IMR-90 (cell line): ENCODE measurements around the gene APC2. TPM values are rescaled to one million over a fixed set of nuclear protein-coding genes. Genes with fewer than 3 reads are reported as not detected.

Experiments
- ATAC-seq: fragments of 200-7000 bp; cut with Tn5 transposase; 2 replicates; pipeline ENCODE4 v1.9.1; 2020; ENCODE audit warnings: low read depth, mild to moderate bottlenecking, moderate library complexity
- BruUV-seq: library from RNA; stranded (reverse); fragments of 400-500 nt; replicated peaks from 2 replicates; lab custom pipeline; 2021; lab: Mats Ljungman, UMichigan
- CTCF ChIA-PET: fragments of 300-600 bp; formaldehyde crosslinking; extraction: SDS; loops from one replicate; lab custom pipeline; 2021; ENCODE audit warnings: antibody characterized with exemption; lab: Yijun Ruan, JAX
- POLR2A ChIA-PET: fragments of 300-600 bp; sonication (Branson Sonifier 250); formaldehyde crosslinking; loops from one replicate; lab custom pipeline; 2022; ENCODE audit warnings: antibody characterized with exemption; ENCODE audit not compliant: unreplicated experiment; lab: Charles Lee
- DNase-seq: peaks from one replicate; pipeline ENCODE4 v3.0.0; 2013
- H2AFZ ChIP-seq: replicated peaks from 2 replicates; pipeline ENCODE3; 2013; ENCODE audit warnings: low read length, mild to moderate bottlenecking; ENCODE audit not compliant: poor library complexity
- H2AK5ac ChIP-seq: 2 replicates; pipeline ENCODE4 v1.6.1; 2013; ENCODE audit warnings: low read depth, low read length, inconsistent platforms
- H2AK9ac ChIP-seq: replicated peaks from 2 replicates; pipeline ENCODE3; 2013; ENCODE audit warnings: mild to moderate bottlenecking, low read depth, low read length, moderate library complexity; ENCODE audit not compliant: poor library complexity
- H2BK120ac ChIP-seq: 2 replicates; pipeline ENCODE4 v1.6.1; 2013; ENCODE audit warnings: low read depth, low read length, inconsistent platforms
- H2BK15ac ChIP-seq: 3 replicates; pipeline ENCODE4 v1.6.1; 2013; ENCODE audit warnings: low read depth, low read length, inconsistent platforms
- H2BK20ac ChIP-seq: 2 replicates; pipeline ENCODE4 v1.6.1; 2013; ENCODE audit warnings: low read depth, mild to moderate bottlenecking, inconsistent platforms, low read length, moderate library complexity
- H2BK5ac ChIP-seq: 2 replicates; pipeline ENCODE4 v1.6.1; 2013; ENCODE audit warnings: mild to moderate bottlenecking, low read depth, low read length, inconsistent platforms; ENCODE audit not compliant: poor library complexity, severe bottlenecking
- H3K14ac ChIP-seq: replicated peaks from 2 replicates; pipeline ENCODE4 v1.6.1; 2013; ENCODE audit warnings: low read depth, low read length, inconsistent platforms
- H3K18ac ChIP-seq: 2 replicates; pipeline ENCODE4 v1.6.1; 2013; ENCODE audit warnings: low read depth, low read length, control low read depth
- H3K23ac ChIP-seq: 2 replicates; pipeline ENCODE4 v1.6.1; 2013; ENCODE audit warnings: low read depth, low read length, inconsistent platforms
- H3K27ac ChIP-seq: 2 replicates; pipeline ENCODE4 v1.5.1; 2013; ENCODE audit warnings: mild to moderate bottlenecking, control low read depth, low read length; ENCODE audit not compliant: insufficient read depth
- H3K27me3 ChIP-seq: 2 replicates; pipeline ENCODE4 v1.6.1; 2013; ENCODE audit warnings: low read length; ENCODE audit not compliant: control insufficient read depth, insufficient read depth
- H3K36me3 ChIP-seq: 2 replicates; pipeline ENCODE4 v1.6.1; 2013; ENCODE audit warnings: low read length, mixed read lengths; ENCODE audit not compliant: control insufficient read depth, insufficient read depth
- H3K4ac ChIP-seq: 2 replicates; pipeline ENCODE4 v1.6.1; 2013; ENCODE audit warnings: low read depth, low read length, inconsistent platforms
- H3K4me1 ChIP-seq: 2 replicates; pipeline ENCODE4 v1.6.1; 2013; ENCODE audit warnings: low read length, mixed read lengths; ENCODE audit not compliant: control insufficient read depth, insufficient read depth
- H3K4me2 ChIP-seq: 2 replicates; pipeline ENCODE4 v1.6.1; 2013; ENCODE audit warnings: low read depth, mild to moderate bottlenecking, control low read depth, low read length, moderate library complexity
- H3K4me3 ChIP-seq: 2 replicates; pipeline ENCODE4 v1.5.1; 2013; ENCODE audit warnings: low read depth, mild to moderate bottlenecking, control low read depth, low read length, moderate library complexity; ENCODE audit not compliant: insufficient read depth
- H3K56ac ChIP-seq: 2 replicates; pipeline ENCODE4 v1.6.1; 2013; ENCODE audit warnings: low read length, inconsistent platforms; ENCODE audit not compliant: insufficient read depth; ENCODE audit errors: extremely low read depth
- H3K79me1 ChIP-seq, 2 experiments: 2 replicates each; pipeline ENCODE4 v1.6.1; 2013; ENCODE audit warnings: low read length in 2 of 2, inconsistent platforms in 1 of 2, low read depth in 1 of 2
- H3K9ac ChIP-seq: 2 replicates; pipeline ENCODE4 v1.6.1; 2013; ENCODE audit warnings: low read depth, low read length, control low read depth
- H3K9me1 ChIP-seq: 2 replicates; pipeline ENCODE4 v1.6.1; 2013; ENCODE audit warnings: low read length, inconsistent platforms; ENCODE audit not compliant: insufficient read depth
- H3K9me3 ChIP-seq: 2 replicates; pipeline ENCODE4 v1.6.1; 2013; ENCODE audit warnings: low read length; ENCODE audit not compliant: control insufficient read depth, insufficient read depth
- H4K20me1 ChIP-seq: 2 replicates; pipeline ENCODE4 v1.6.1; 2013; ENCODE audit warnings: low read length, inconsistent platforms; ENCODE audit not compliant: insufficient read depth
- H4K5ac ChIP-seq: 2 replicates; pipeline ENCODE4 v1.6.1; 2013; ENCODE audit warnings: mild to moderate bottlenecking, low read depth, low read length, control low read depth
- H4K8ac ChIP-seq, 2 experiments: 2 replicates each; pipeline ENCODE4 v1.6.1; 2013; ENCODE audit warnings: low read depth in 2 of 2, low read length in 2 of 2, control low read depth in 1 of 2, inconsistent platforms in 1 of 2
- H4K91ac ChIP-seq: 2 replicates; pipeline ENCODE4 v1.6.1; 2013; ENCODE audit warnings: low read depth, low read length, inconsistent platforms; ENCODE audit not compliant: insufficient read depth
- BHLHE40 ChIP-seq: fragments of 150-350 bp; IDR thresholded peaks from 2 replicates; pipeline ENCODE4 v1.6.1; 2016; ENCODE audit warnings: mild to moderate bottlenecking, low read depth, low read length
- CHD1 ChIP-seq: IDR thresholded peaks from 2 replicates; pipeline ENCODE4 v1.6.1; 2012; ENCODE audit warnings: low read depth, low read length, improper control_type of control experiment
- FOS ChIP-seq: fragments of 150-350 bp; IDR thresholded peaks from 2 replicates; pipeline ENCODE4 v1.6.1; 2016; ENCODE audit warnings: low read depth, low read length
- MAFK ChIP-seq: IDR thresholded peaks from 2 replicates; pipeline ENCODE4 v1.6.1; 2012; ENCODE audit warnings: low read depth, low read length, improper control_type of control experiment
- MAZ ChIP-seq: IDR thresholded peaks from 2 replicates; pipeline ENCODE4 v1.6.1; 2012; ENCODE audit warnings: low read depth, mild to moderate bottlenecking, low read length, improper control_type of control experiment, moderate library complexity, borderline replicate concordance
- MXI1 ChIP-seq: IDR thresholded peaks from 2 replicates; pipeline ENCODE4 v1.6.1; 2012; ENCODE audit warnings: low read depth, mild to moderate bottlenecking, low read length, moderate library complexity, borderline replicate concordance
- RAD21 ChIP-seq: IDR thresholded peaks from 2 replicates; pipeline ENCODE4 v1.6.1; 2012; ENCODE audit warnings: low read length, improper control_type of control experiment
- RCOR1 ChIP-seq: IDR thresholded peaks from 2 replicates; pipeline ENCODE4 v1.6.1; 2012; ENCODE audit warnings: mild to moderate bottlenecking, low read length, improper control_type of control experiment; ENCODE audit not compliant: insufficient replicate concordance
- WGBS, 2 experiments: methylation state at CpG; one replicate each; pipeline versions ENCODE4 v1.1.5 to v1.1.7; 2013; ENCODE audit warnings: missing lambda C conversion rate in 2 of 2; ENCODE audit not compliant: insufficient read length in 1 of 2; ENCODE audit errors: extremely low coverage in 2 of 2; 5-methylcytosine and 5-hydroxymethylcytosine counted together
- dilution Hi-C: fragments of 300-500 bp; cut with HindIII; formaldehyde crosslinking; loops from one replicate; pipeline ENCODE4 v1.14.3; 2018; ENCODE audit warnings: low sequenced_read_pairs; ENCODE audit not compliant: unreplicated experiment
- in situ Hi-C: fragments of 300-500 bp; cut with MboI; formaldehyde crosslinking; loops from 3 replicates; pipeline ENCODE4 v1.14.3; 2019; ENCODE audit warnings: low sequenced_read_pairs, inconsistent platforms, mixed read lengths
- intact Hi-C: fragments of 100-400 bp; cut with micrococcal nuclease; formaldehyde crosslinking; loops from 2 replicates; pipeline ENCODE4 v1.10.0; 2022
- polyA plus RNA-seq, 3 experiments: library from polyadenylated mRNA; depleted of rRNA; stranded (reverse); fragments of >200 nt; gene quantifications; 2 replicates each; pipeline ENCODE4 v1.2.3, GENCODE V29; 2012; ENCODE audit warnings: low replicate concordance in 1 of 3
- total RNA-seq: library from RNA; depleted of rRNA; stranded (reverse); fragments of >200 nt; gene quantifications from 2 replicates; pipeline ENCODE4 v1.2.3, GENCODE V29; 2012
- TF ChIP-seq, protein P1 (sequence below): fragments of 150-350 bp; IDR thresholded peaks from 2 replicates; pipeline ENCODE4 v1.6.1; 2016; ENCODE audit warnings: low read depth, mild to moderate bottlenecking, low read length, moderate library complexity, borderline replicate concordance

Gene APC2
- total and polyA plus RNA-seq, 2 of the 4 experiments (the other 2 are of a cell fraction) = 0.36 to 0.41 TPM

DNA sequence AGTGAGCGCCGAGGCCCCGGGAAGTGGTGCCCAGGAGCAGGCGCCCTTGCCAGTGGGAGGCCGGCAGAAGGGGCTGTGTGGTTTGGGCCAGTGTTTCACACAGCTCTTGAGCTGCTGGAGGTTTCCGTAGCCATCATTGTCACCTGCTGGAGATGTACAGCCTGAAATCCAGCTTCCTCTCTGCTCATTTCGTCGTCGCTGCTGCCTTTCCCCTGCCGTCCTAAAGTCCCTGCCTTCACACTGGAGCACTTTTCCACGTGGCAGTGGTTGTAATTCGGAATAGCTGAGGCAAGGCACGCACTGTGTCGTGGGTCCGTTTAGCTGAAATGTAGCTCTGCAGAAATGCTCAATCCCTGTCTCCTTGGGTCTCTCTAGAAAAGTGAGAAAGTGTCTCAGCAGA is 29.3 kb upstream of the APC2 start:
- Histone ChIP-seq H2AK5ac (no peak overlapping the region), H3K36me3 (peaks cover 68% of the 10 kb centered on the region), H4K91ac (no peak overlapping the region), H3K23ac (no peak overlapping the region), H4K5ac (no peak overlapping the region), H4K8ac (no peak overlapping the region), H3K27me3 (no peaks in the 10 kb centered on the region), H2BK120ac (no peak overlapping the region), H3K27ac (no peak overlapping the region), H3K9ac (no peak overlapping the region), H4K20me1 (peaks cover 87% of the 10 kb centered on the region), H3K4ac (no peak overlapping the region), H2AFZ (no peak overlapping the region), H3K18ac (no peak overlapping the region), H3K9me3 (no peaks in the 10 kb centered on the region), H3K56ac (no peak overlapping the region), H3K4me3 (no peak overlapping the region), H3K79me1 (peaks cover 22 to 80% of the 10 kb centered on the region in 2 experiments), H2AK9ac (no peak overlapping the region), H3K9me1 (peaks cover 20% of the 10 kb centered on the region), H3K14ac (no peak overlapping the region), H2BK20ac (no peak overlapping the region), H2BK5ac (no peak overlapping the region), H3K4me1 (peaks cover 14% of the 10 kb centered on the region), H3K4me2 (no peak overlapping the region), H2BK15ac (no peak overlapping the region)
- ChIA-PET POLR2A (no interaction called here), CTCF (no interaction called here)
- no peak for TF ChIP-seq MAZ
- TF ChIP-seq MXI1 = no peak
- no peak for TF ChIP-seq FOS
- no peak for TF ChIP-seq BHLHE40
- TF ChIP-seq CHD1 = no peak
- TF ChIP-seq RCOR1 = no peak
- TF ChIP-seq, protein P1, sequence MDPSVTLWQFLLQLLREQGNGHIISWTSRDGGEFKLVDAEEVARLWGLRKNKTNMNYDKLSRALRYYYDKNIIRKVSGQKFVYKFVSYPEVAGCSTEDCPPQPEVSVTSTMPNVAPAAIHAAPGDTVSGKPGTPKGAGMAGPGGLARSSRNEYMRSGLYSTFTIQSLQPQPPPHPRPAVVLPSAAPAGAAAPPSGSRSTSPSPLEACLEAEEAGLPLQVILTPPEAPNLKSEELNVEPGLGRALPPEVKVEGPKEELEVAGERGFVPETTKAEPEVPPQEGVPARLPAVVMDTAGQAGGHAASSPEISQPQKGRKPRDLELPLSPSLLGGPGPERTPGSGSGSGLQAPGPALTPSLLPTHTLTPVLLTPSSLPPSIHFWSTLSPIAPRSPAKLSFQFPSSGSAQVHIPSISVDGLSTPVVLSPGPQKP = no peak
- TF ChIP-seq RAD21 = no peak
- TF ChIP-seq MAFK = no peak
- DNase-seq (no peak), ATAC-seq (no peak)
- intact Hi-C loops = no loop called here
- no TSS peak for BruUV-seq
- in situ Hi-C loops = no loop called here
- dilution Hi-C loops = no loop called here
- 92% methylated on average over 13 of the region's 15 CpGs; no CpG with 5 or more reads in 1 of the 2 experiments for WGBS, 2 experiments
